ENCODE data around the gene TNRC6A.
A peak's percentile ranks its signal among the peaks of the same experiment; 100 is the strongest.

The TNRC6A gene

DNA sequence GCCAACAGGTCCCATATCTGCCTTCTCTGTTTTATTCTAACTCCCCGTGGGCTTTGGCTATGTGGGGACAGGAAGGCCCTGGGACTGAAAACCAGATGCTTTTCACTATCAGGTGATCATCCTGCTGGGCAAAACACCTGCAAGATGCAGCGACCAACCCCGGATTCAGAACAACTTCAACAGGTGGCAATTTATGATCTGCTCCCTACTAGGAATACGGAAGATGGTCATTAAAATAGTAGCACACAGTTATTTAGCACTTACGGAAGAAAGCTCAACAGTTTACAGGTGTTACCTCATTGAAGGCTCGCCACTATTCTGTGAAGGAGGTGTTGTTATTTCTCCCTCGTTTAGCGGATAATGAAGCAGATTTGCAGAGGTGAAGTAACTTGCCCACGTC lies 108.5 kb downstream of the TNRC6A start:
- Histone ChIP-seq H2BK120ac (ENCODE audit: low read depth, low read length) (no peak overlapping the region), H3K4me3 (ENCODE audit: low read length) (no peak overlapping the region), H3K36me3 (ENCODE audit: control insufficient read depth, insufficient read depth, low read length) (no peaks in the 10 kb centered on the region), H3K23ac (ENCODE audit: low read length) (no peak overlapping the region), H2AK5ac (ENCODE audit: low read length) (no peak overlapping the region), H3K4ac (ENCODE audit: low read depth, low read length) (no peak overlapping the region), H3K9ac (ENCODE audit: low read length) (no peak overlapping the region), H4K5ac (ENCODE audit: low read length) (no peak overlapping the region), H3K4me1 (ENCODE audit: control insufficient read depth, low read depth, low read length) (no peaks in the 10 kb centered on the region), H2BK15ac (replicated peaks; ENCODE audit: low read depth) (no peak overlapping the region), H3K27ac (ENCODE audit: low read depth, low read length) (no peak overlapping the region), H3K4me2 (ENCODE audit: low read length) (no peak overlapping the region), H2BK5ac (ENCODE audit: low read length) (no peak overlapping the region), H3K79me2 (ENCODE audit: control insufficient read depth, insufficient read depth, low read length) (no peaks in the 10 kb centered on the region), H3K18ac (ENCODE audit: low read length) (no peak overlapping the region), H4K8ac (ENCODE audit: low read depth, low read length) (no peak overlapping the region), H3K79me1 (ENCODE audit: low read length) (no peaks in the 10 kb centered on the region), H3K56ac (ENCODE audit: low read length) (no peak overlapping the region), H3K27me3 (ENCODE audit: insufficient read depth, low read length, poor library complexity) (no peaks in the 10 kb centered on the region)
- no CpG with 5 or more reads among the region's 9 CpGs for WGBS (ENCODE audit: extremely low coverage, insufficient coverage, low lambda C conversion rate)
- no peak for DNase-seq

DNA sequence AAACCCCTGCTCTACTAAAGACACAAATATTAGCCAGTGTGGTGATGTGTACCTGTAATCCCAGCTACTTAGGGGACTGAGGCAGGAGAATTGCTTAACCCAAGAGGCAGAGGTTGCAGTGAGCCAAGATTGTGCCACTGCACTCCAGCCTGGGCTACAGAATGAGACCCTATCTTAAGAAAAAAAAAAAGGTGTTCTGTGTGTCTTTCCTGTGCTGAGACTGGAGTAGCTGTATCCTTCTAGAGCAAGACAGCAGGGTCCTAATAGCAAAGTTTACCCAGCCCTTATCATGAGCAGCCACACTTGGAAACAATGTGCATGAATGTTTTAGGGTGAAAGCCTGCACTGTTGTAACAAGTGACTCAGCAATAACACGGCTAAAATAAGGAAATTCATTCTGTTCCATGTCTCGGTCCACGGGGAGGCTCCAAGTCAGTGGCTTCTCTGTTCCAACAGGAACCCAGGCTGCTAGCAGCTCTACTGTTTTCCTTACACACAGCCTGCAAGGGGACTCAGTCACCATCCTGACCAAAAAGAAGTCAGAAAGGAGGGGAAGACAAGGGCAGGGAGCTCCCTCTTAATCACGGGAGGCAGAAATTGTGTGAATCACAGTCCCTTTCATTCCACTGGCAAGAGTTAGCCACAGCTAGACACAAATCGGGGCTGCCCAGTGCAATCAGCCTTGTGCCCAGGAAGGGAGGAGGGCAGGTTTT lies 109.3 kb downstream of the TNRC6A start:
- H3K27ac ChIP-seq (ENCODE audit: low read depth, low read length), result no peak overlapping the region
- WGBS (ENCODE audit: extremely low coverage, insufficient coverage, low lambda C conversion rate), result no CpG with 5 or more reads among the region's 5 CpGs
- H2BK120ac ChIP-seq (ENCODE audit: low read depth, low read length), result no peak overlapping the region
- no peak overlapping the region for H3K9ac ChIP-seq (ENCODE audit: low read length)
- H3K23ac ChIP-seq (ENCODE audit: low read length), result no peak overlapping the region
- no peak overlapping the region for H4K5ac ChIP-seq (ENCODE audit: low read length)
- H4K8ac ChIP-seq (ENCODE audit: low read depth, low read length), result no peak overlapping the region
- H3K36me3 ChIP-seq (ENCODE audit: control insufficient read depth, insufficient read depth, low read length), result no peaks in the 10 kb centered on the region
- no peaks in the 10 kb centered on the region for H3K27me3 ChIP-seq (ENCODE audit: insufficient read depth, low read length, poor library complexity)
- no peaks in the 10 kb centered on the region for H3K4me1 ChIP-seq (ENCODE audit: control insufficient read depth, low read depth, low read length)
- H3K4me3 ChIP-seq (ENCODE audit: low read length), result no peak overlapping the region
- H3K79me2 ChIP-seq (ENCODE audit: control insufficient read depth, insufficient read depth, low read length), result no peaks in the 10 kb centered on the region
- no peak overlapping the region for H3K4ac ChIP-seq (ENCODE audit: low read depth, low read length)
- no peak overlapping the region for H2BK5ac ChIP-seq (ENCODE audit: low read length)
- no peak overlapping the region for H2AK5ac ChIP-seq (ENCODE audit: low read length)
- H3K79me1 ChIP-seq (ENCODE audit: low read length), result no peaks in the 10 kb centered on the region
- no peak overlapping the region for H3K4me2 ChIP-seq (ENCODE audit: low read length)
- no peak for DNase-seq
- no peak overlapping the region for H2BK15ac ChIP-seq (replicated peaks; ENCODE audit: low read depth)
- no peak overlapping the region for H3K56ac ChIP-seq (ENCODE audit: low read length)
- H3K18ac ChIP-seq (ENCODE audit: low read length), result no peak overlapping the region

DNA sequence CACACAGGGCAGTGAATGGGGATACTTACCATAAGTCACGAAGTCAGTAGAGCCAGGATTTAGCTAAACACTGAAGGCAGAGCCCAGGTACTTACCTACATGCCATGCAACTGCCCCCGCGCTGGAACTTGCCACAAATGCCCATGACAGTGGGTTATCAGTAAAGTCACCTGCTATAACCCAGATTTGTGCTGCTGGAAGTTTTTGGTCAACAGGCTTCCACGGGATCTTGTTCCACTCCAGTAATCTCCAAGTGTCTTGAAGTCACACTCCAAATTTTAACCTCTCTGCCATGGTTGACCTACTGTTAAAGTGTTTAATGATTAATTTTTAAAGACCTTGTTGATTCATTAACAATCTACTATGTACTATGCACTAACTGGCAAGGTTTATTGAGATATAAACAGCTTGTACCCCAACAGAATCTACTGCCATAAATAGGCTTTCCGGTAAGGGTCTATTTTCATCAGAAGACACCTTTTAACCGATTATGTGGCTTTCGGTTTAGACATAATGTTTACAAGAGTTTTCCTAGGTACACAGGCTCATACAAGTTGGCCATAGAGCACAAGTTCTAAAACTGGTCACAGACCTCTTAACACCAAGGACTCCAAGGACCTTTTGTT lies 110.0 kb downstream of the TNRC6A start:
- Histone ChIP-seq H2BK120ac (ENCODE audit: low read depth, low read length) (no peak overlapping the region), H3K27me3 (ENCODE audit: insufficient read depth, low read length, poor library complexity) (no peaks in the 10 kb centered on the region), H3K18ac (ENCODE audit: low read length) (no peak overlapping the region), H3K79me2 (ENCODE audit: control insufficient read depth, insufficient read depth, low read length) (no peaks in the 10 kb centered on the region), H2AK5ac (ENCODE audit: low read length) (no peak overlapping the region), H3K4me2 (ENCODE audit: low read length) (no peak overlapping the region), H2BK15ac (replicated peaks; ENCODE audit: low read depth) (no peak overlapping the region), H4K5ac (ENCODE audit: low read length) (no peak overlapping the region), H3K4me1 (ENCODE audit: control insufficient read depth, low read depth, low read length) (peaks cover 2% of the 10 kb centered on the region), H2BK5ac (ENCODE audit: low read length) (no peak overlapping the region), H4K8ac (ENCODE audit: low read depth, low read length) (no peak overlapping the region), H3K4me3 (ENCODE audit: low read length) (no peak overlapping the region), H3K27ac (ENCODE audit: low read depth, low read length) (no peak overlapping the region), H3K4ac (ENCODE audit: low read depth, low read length) (no peak overlapping the region), H3K56ac (ENCODE audit: low read length) (no peak overlapping the region), H3K9ac (ENCODE audit: low read length) (no peak overlapping the region), H3K79me1 (ENCODE audit: low read length) (no peaks in the 10 kb centered on the region), H3K36me3 (ENCODE audit: control insufficient read depth, insufficient read depth, low read length) (no peaks in the 10 kb centered on the region), H3K23ac (ENCODE audit: low read length) (no peak overlapping the region)
- WGBS (ENCODE audit: extremely low coverage, insufficient coverage, low lambda C conversion rate), result no CpG with 5 or more reads among the region's 7 CpGs
- no peak for DNase-seq

DNA sequence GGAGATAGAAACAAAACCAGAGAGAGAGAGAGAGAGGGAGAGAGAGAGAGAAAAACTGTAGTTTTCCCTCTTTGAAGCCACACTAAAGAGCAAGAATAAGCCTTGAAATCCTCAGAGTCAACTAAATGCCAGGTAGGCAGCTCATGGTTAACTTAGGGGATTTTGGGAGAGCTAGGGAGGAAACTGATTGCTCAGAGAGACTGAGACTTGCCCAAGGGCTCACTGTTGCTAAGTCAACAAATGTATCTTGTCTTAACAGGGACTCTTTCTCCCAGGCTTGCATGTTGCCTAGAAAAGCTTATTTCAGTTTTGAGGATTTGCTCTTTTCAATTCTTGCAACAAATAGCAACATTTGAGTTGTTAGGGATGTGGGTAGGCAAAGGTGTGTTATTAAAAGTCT lies 111.8 kb downstream of the TNRC6A start:
- Histone ChIP-seq H3K79me2 (ENCODE audit: control insufficient read depth, insufficient read depth, low read length) (no peaks in the 10 kb centered on the region), H3K27ac (ENCODE audit: low read depth, low read length) (no peak overlapping the region), H3K4me2 (ENCODE audit: low read length) (no peak overlapping the region), H2BK15ac (replicated peaks; ENCODE audit: low read depth) (no peak overlapping the region), H3K36me3 (ENCODE audit: control insufficient read depth, insufficient read depth, low read length) (no peaks in the 10 kb centered on the region), H3K4me3 (ENCODE audit: low read length) (no peak overlapping the region), H3K23ac (ENCODE audit: low read length) (no peak overlapping the region), H3K27me3 (ENCODE audit: insufficient read depth, low read length, poor library complexity) (no peaks in the 10 kb centered on the region), H2BK5ac (ENCODE audit: low read length) (no peak overlapping the region), H4K5ac (ENCODE audit: low read length) (no peak overlapping the region), H3K18ac (ENCODE audit: low read length) (no peak overlapping the region), H3K9ac (ENCODE audit: low read length) (no peak overlapping the region), H2BK120ac (ENCODE audit: low read depth, low read length) (no peak overlapping the region), H3K79me1 (ENCODE audit: low read length) (no peaks in the 10 kb centered on the region), H3K4me1 (ENCODE audit: control insufficient read depth, low read depth, low read length) (peaks cover 2% of the 10 kb centered on the region), H3K56ac (ENCODE audit: low read length) (no peak overlapping the region), H2AK5ac (ENCODE audit: low read length) (no peak overlapping the region), H3K4ac (ENCODE audit: low read depth, low read length) (no peak overlapping the region), H4K8ac (ENCODE audit: low read depth, low read length) (no peak overlapping the region)
- DNase-seq, result no peak

DNA sequence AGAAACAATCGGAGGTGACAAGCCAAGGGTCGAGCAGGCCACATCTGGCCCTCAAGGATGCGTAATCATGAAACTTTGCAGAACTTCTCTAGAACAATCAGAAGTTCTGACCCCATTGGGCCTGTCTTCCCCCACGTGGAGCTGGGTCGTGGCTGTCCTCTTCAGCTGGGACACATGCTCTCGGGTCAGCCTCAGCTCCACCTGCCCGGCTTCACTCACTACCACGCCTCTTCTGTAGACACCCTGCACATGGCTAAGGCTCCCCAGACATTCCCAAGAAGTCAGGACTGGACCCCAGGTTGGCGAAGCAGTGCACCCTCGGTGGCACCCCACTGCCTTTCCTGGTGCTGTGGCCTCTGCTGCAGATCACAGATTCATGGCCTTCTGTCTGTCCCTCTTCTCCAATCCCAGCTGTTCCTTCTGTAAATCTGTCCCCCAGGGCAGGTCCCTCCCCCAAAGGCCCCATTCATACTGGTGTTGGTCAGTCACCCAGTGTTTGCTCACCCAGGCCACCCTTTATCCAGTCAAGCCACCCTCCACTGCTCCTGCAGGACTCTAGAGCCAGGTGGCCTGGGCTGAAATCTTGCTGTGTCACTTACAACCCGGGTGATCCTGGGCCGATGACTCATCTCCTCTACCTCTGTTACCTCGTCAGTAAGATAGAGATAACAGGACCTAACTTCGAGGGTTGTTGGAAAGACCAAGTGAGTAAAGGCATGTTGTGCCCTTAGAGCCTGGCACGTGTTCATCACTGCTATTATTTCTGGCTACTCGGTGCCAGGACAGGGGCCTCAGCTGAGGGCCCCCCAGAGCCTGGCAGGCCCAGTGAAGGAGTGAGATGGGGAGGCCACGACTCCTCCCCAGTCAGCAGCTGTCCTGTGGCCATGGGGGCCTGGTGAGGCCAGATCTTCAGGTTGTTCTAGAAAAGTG lies 114.9 kb downstream of the TNRC6A start:
- Histone ChIP-seq H3K4me2 (ENCODE audit: low read length) (no peak overlapping the region), H2BK15ac (replicated peaks; ENCODE audit: low read depth) (no peak overlapping the region), H3K36me3 (ENCODE audit: control insufficient read depth, insufficient read depth, low read length) (no peaks in the 10 kb centered on the region), H4K8ac (ENCODE audit: low read depth, low read length) (no peak overlapping the region), H3K23ac (ENCODE audit: low read length) (no peak overlapping the region), H2BK5ac (ENCODE audit: low read length) (no peak overlapping the region), H4K5ac (ENCODE audit: low read length) (no peak overlapping the region), H3K79me2 (ENCODE audit: control insufficient read depth, insufficient read depth, low read length) (no peaks in the 10 kb centered on the region), H3K27ac (ENCODE audit: low read depth, low read length) (no peak overlapping the region), H3K79me1 (ENCODE audit: low read length) (no peaks in the 10 kb centered on the region), H2BK120ac (ENCODE audit: low read depth, low read length) (no peak overlapping the region), H3K4ac (ENCODE audit: low read depth, low read length) (peak overlapping the region; percentile 26), H3K18ac (ENCODE audit: low read length) (no peak overlapping the region), H3K4me1 (ENCODE audit: control insufficient read depth, low read depth, low read length) (peaks cover 2% of the 10 kb centered on the region), H3K27me3 (ENCODE audit: insufficient read depth, low read length, poor library complexity) (no peaks in the 10 kb centered on the region), H3K4me3 (ENCODE audit: low read length) (no peak overlapping the region), H2AK5ac (ENCODE audit: low read length) (no peak overlapping the region), H3K56ac (ENCODE audit: low read length) (peak overlapping the region; percentile 49), H3K9ac (ENCODE audit: low read length) (no peak overlapping the region)
- WGBS (ENCODE audit: extremely low coverage, insufficient coverage, low lambda C conversion rate), result no CpG with 5 or more reads among the region's 17 CpGs
- peak; percentile 86 for DNase-seq
